A673 (cell line): ENCODE measurements around the gene SLC25A13. TPM values are rescaled to one million over a fixed set of nuclear protein-coding genes. Genes with fewer than 3 reads are reported as not detected.
"Not testable (repeated sequence)": the region's sequence is repeated elsewhere in the genome, so short reads cannot be mapped to it uniquely, and the experiment has no call there.

ENCODE experiments used
- BruUV-seq: library from RNA; stranded (reverse); fragments of 400-500 nt; replicated peaks from 2 replicates; lab custom pipeline; 2021; lab: Mats Ljungman, UMichigan
- CTCF ChIA-PET: fragments of 300-600 bp; sonication (Branson Sonifier 250); formaldehyde crosslinking; loops from one replicate; lab custom pipeline; 2022; ENCODE audit warnings: antibody characterized with exemption; lab: Charles Lee
- POLR2A ChIA-PET: fragments of 300-600 bp; sonication (Branson Sonifier 250); formaldehyde crosslinking; loops from one replicate; lab custom pipeline; 2022; ENCODE audit warnings: antibody characterized with exemption; ENCODE audit not compliant: low non-redundant PET; lab: Charles Lee
- DNase-seq: peaks from one replicate; pipeline ENCODE4 v3.0.0-alpha.2; 2015; ENCODE audit warnings: low spot score
- H3K27ac ChIP-seq: fragments of 200-600 bp; sonication (generic); 2 replicates; pipeline ENCODE4 v1.5.1; 2016; ENCODE audit warnings: mixed run types, low read depth, mild to moderate bottlenecking, mixed read lengths, antibody characterized with exemption, low read length; ENCODE audit not compliant: poor library complexity, severe bottlenecking
- H3K27me3 ChIP-seq: fragments of 200-600 bp; sonication (generic); replicated peaks from 2 replicates; pipeline ENCODE4 v1.6.1; 2017; ENCODE audit warnings: mixed run types, low read depth, mild to moderate bottlenecking, mixed read lengths, antibody characterized with exemption, low read length; ENCODE audit not compliant: insufficient read depth, poor library complexity
- H3K36me3 ChIP-seq: fragments of 200-600 bp; sonication (generic); 2 replicates; pipeline ENCODE4 v1.6.1; 2016; ENCODE audit warnings: mixed run types, mild to moderate bottlenecking, mixed read lengths, antibody characterized with exemption, low read length; ENCODE audit not compliant: insufficient read depth, poor library complexity, severe bottlenecking
- H3K4me1 ChIP-seq: fragments of 200-600 bp; sonication (generic); 2 replicates; pipeline ENCODE4 v1.6.1; 2017; ENCODE audit warnings: mixed run types, mild to moderate bottlenecking, mixed read lengths, antibody characterized with exemption, low read length; ENCODE audit not compliant: insufficient read depth, poor library complexity, severe bottlenecking
- H3K4me3 ChIP-seq: fragments of 200-600 bp; sonication (generic); 2 replicates; pipeline ENCODE4 v1.5.1; 2016; ENCODE audit warnings: low read depth, mixed run types, mild to moderate bottlenecking, mixed read lengths, low read length; ENCODE audit not compliant: poor library complexity, severe bottlenecking
- H3K9me3 ChIP-seq: fragments of 200-600 bp; sonication (generic); 2 replicates; pipeline ENCODE4 v1.6.1; 2016; ENCODE audit warnings: mixed run types, low read depth, mild to moderate bottlenecking, mixed read lengths, antibody characterized with exemption, low read length; ENCODE audit not compliant: poor library complexity, severe bottlenecking
- CTCF ChIP-seq: fragments of 300-800, 200-600 bp; sonication (generic); conservative IDR thresholded peaks from 2 replicates; pipeline ENCODE4 v1.5.1; 2017; ENCODE audit warnings: low read depth, mild to moderate bottlenecking, antibody characterized with exemption, low read length, moderate library complexity, mixed read lengths
- EZH2 ChIP-seq: fragments of 200-600 bp; sonication (generic); IDR thresholded peaks from 2 replicates; pipeline ENCODE4 v1.6.1; 2017; ENCODE audit warnings: borderline replicate concordance, low read depth, mild to moderate bottlenecking, mixed read lengths, antibody characterized with exemption, low read length; ENCODE audit not compliant: poor library complexity, severe bottlenecking
- intact Hi-C: fragments of 100-400 bp; cut with micrococcal nuclease; formaldehyde crosslinking; loops from one replicate; pipeline ENCODE4 v1.10.0; 2022; ENCODE audit not compliant: unreplicated experiment
- total RNA-seq: library from RNA; stranded (reverse); gene quantifications from 2 replicates; pipeline ENCODE4 v1.2.3, GENCODE V29; 2021

The SLC25A13 gene
- total RNA-seq, 1 experiment from 2014 or later, result 22.7 TPM

- intact Hi-C loops, result no loop called here
- no peak overlapping the region for H3K27ac ChIP-seq
- no peaks in the 10 kb centered on the region for H3K4me1 ChIP-seq
- H3K9me3 ChIP-seq, result no peaks in the 10 kb centered on the region
- no peaks in the 10 kb centered on the region for H3K27me3 ChIP-seq
- ChIA-PET CTCF (no interaction called here), POLR2A (no interaction called here)
- H3K4me3 ChIP-seq, result no peak overlapping the region
- no TSS peak for BruUV-seq
- no peaks in the 10 kb centered on the region for H3K36me3 ChIP-seq
- DNase-seq, result no peak
- TF ChIP-seq EZH2 (no peak), CTCF (no peak)
Measured at GRCh38 chr7:96167424-96167823, 154.5 kb downstream of the SLC25A13 start.

- Histone ChIP-seq H3K4me3 (no peak overlapping the region), H3K36me3 (no peaks in the 10 kb centered on the region)
- CTCF ChIA-PET, result no interaction called here
Measured at GRCh38 chr7:96161897-96162296, 160.0 kb downstream of the SLC25A13 start.

GRCh38 chr7:96157856-96158255 is 164.0 kb downstream of the SLC25A13 start:
- TF ChIP-seq CTCF (no peak), EZH2 (no peak)
- H3K27ac ChIP-seq, result no peak overlapping the region
- no peak overlapping the region for H3K4me3 ChIP-seq
- POLR2A ChIA-PET, result no interaction called here
- no TSS peak for BruUV-seq
- CTCF ChIA-PET, result no interaction called here
- intact Hi-C loops, result no loop called here
- DNase-seq, result no peak
- H3K4me1 ChIP-seq, result no peaks in the 10 kb centered on the region
- no peaks in the 10 kb centered on the region for H3K9me3 ChIP-seq
- H3K27me3 ChIP-seq, result no peaks in the 10 kb centered on the region
- no peaks in the 10 kb centered on the region for H3K36me3 ChIP-seq

More at GRCh38 chr7:96161897-96162296, 160.0 kb downstream of the SLC25A13 start:
- H3K27me3 ChIP-seq, result no peaks in the 10 kb centered on the region
- POLR2A ChIA-PET, result no interaction called here
- intact Hi-C loops, result no loop called here
- no peaks in the 10 kb centered on the region for H3K4me1 ChIP-seq
- no peak for DNase-seq
- TF ChIP-seq CTCF (no peak), EZH2 (no peak)
- H3K9me3 ChIP-seq, result no peaks in the 10 kb centered on the region
- BruUV-seq, result no TSS peak
- H3K27ac ChIP-seq, result no peak overlapping the region

- CTCF ChIA-PET, POLR2A ChIA-PET, H3K36me3 ChIP-seq, BruUV-seq, DNase-seq, H3K9me3 ChIP-seq, intact Hi-C loops, H3K4me1 ChIP-seq, H3K27me3 ChIP-seq, H3K4me3 ChIP-seq, H3K27ac ChIP-seq: not testable (repeated sequence)
Measured at GRCh38 chr7:96154506-96154905, 167.4 kb downstream of the SLC25A13 start.
